Measurements from ENCODE around the gene AHSP. TPM values are rescaled to one million over a fixed set of nuclear protein-coding genes. Genes with fewer than 3 reads are reported as not detected.

Gene AHSP
- total RNA-seq, 6 experiments from 2014 or later = not detected

DNA sequence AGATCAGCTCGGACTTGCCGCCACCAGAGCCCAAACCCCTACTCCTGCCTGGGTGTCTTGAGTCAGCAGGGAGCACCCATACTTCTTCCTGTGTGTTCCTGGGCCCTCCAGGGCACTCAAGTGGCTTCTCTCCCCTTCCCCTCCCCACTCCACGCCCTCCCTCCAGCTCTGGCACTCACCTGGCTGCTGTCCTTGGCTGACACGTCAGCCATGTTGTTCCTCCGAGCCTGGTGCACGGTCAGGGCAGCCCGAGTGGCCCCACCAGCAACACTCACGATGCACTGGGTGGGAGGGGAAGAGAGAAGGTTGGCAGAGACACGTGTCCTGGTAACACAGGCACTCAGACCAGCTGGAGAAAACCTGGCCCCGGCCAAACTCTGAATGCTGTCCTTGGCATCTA lies 31.0 kb upstream of the AHSP start:
- H3K4me1 Mint-ChIP-seq (ENCODE audit: low read depth) = 0 out of 2 replicates have a peak, but pooled peaks cover 1% of the 10 kb centered on the region
- DNase-seq = no peak
- no peak for TF ChIP-seq CTCF (IDR thresholded peaks at IDR 0.05)
- no peak overlapping the region for H3K4me3 Mint-ChIP-seq
- H3K27me3 Mint-ChIP-seq (ENCODE audit: insufficient read depth) = 0 out of 2 replicates have a peak, but pooled peaks cover 1% of the 10 kb centered on the region
- H3K27ac Mint-ChIP-seq = no peak overlapping the region
- no peaks in the 10 kb centered on the region for H3K9me3 Mint-ChIP-seq
- peaks cover 7% of the 10 kb centered on the region for H3K36me3 Mint-ChIP-seq (ENCODE audit: low read depth)

GRCh38 chr16:31498493-31498892 lies 29.2 kb upstream of the AHSP start:
- DNase-seq = no peak
- Mint-ChIP-seq H3K36me3 (ENCODE audit: low read depth) (peaks cover 7% of the 10 kb centered on the region), H3K27ac (no peak overlapping the region), H3K27me3 (ENCODE audit: insufficient read depth) (0 out of 2 replicates have a peak, but pooled peaks cover under 1% of the 10 kb centered on the region), H3K4me3 (no peak overlapping the region), H3K4me1 (ENCODE audit: low read depth) (peaks cover 15% of the 10 kb centered on the region), H3K9me3 (no peaks in the 10 kb centered on the region)
- no peak for TF ChIP-seq CTCF (IDR thresholded peaks at IDR 0.05)

DNA sequence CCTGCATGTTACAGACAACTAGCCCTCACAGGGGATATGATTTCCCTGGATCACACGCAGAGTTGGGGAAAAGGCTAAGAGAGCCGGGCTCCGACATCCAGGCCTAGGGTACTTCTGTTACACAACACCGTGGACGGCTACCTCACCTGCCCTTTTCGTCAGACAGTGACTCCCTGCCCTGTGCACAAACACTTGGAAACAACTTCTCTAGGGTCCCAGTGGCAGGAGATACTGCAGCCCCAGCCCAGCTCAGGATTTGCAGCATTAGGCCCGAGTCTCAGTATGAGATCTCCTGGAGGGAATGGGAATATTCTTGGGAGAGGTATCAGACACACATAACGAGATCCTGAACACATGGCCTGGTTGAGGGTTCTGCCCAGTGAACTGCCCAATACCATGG lies 27.8 kb upstream of the AHSP start:
- DNase-seq = no peak
- H3K27ac Mint-ChIP-seq = no peak overlapping the region
- no peaks in the 10 kb centered on the region for H3K9me3 Mint-ChIP-seq
- no peak overlapping the region for H3K4me3 Mint-ChIP-seq
- H3K36me3 Mint-ChIP-seq (ENCODE audit: low read depth) = peaks cover 7% of the 10 kb centered on the region
- TF ChIP-seq CTCF (IDR thresholded peaks at IDR 0.05) = no peak
- H3K4me1 Mint-ChIP-seq (ENCODE audit: low read depth) = peaks cover 15% of the 10 kb centered on the region
- no peaks in the 10 kb centered on the region for H3K27me3 Mint-ChIP-seq (ENCODE audit: insufficient read depth)

- H3K9me3 Mint-ChIP-seq = no peaks in the 10 kb centered on the region
- H3K4me1 Mint-ChIP-seq (ENCODE audit: low read depth) = peaks cover 15% of the 10 kb centered on the region
- H3K27me3 Mint-ChIP-seq (ENCODE audit: insufficient read depth) = no peaks in the 10 kb centered on the region
- H3K36me3 Mint-ChIP-seq (ENCODE audit: low read depth) = peaks cover 7% of the 10 kb centered on the region
- no peak for DNase-seq
- TF ChIP-seq CTCF (IDR thresholded peaks at IDR 0.05) = no peak
- H3K27ac Mint-ChIP-seq = no peak overlapping the region
- no peak overlapping the region for H3K4me3 Mint-ChIP-seq
Measured at GRCh38 chr16:31501226-31501965, 26.3 kb upstream of the AHSP start.

GRCh38 chr16:31501966-31502348 lies 25.7 kb upstream of the AHSP start:
- no peak for DNase-seq
- Mint-ChIP-seq H3K27ac (no peak overlapping the region), H3K4me3 (no peak overlapping the region), H3K9me3 (no peaks in the 10 kb centered on the region), H3K36me3 (ENCODE audit: low read depth) (peaks cover 7% of the 10 kb centered on the region), H3K4me1 (ENCODE audit: low read depth) (peaks cover 17% of the 10 kb centered on the region), H3K27me3 (ENCODE audit: insufficient read depth) (no peaks in the 10 kb centered on the region)
- no peak for TF ChIP-seq CTCF (IDR thresholded peaks at IDR 0.05)
